H1 (cell line): ENCODE data around the gene TBC1D17.

ENCODE experiments used
- EGR1 ChIP-seq: IDR thresholded peaks from 2 replicates; pipeline ENCODE4 v1.6.1; 2011; ENCODE audit warnings: low read depth, low read length, borderline replicate concordance
- EZH2 ChIP-seq: fragments of 200-600 bp; sonication (generic); IDR thresholded peaks from 2 replicates; pipeline ENCODE4 v1.7.1; 2012; ENCODE audit warnings: low read depth, mild to moderate bottlenecking, moderate library complexity, low read length, inconsistent platforms; ENCODE audit not compliant: severe bottlenecking
- POLR2A ChIP-seq, 2 experiments: IDR thresholded peaks; 1 replicate in 1 of 2; 2 replicates in 1 of 2; pipeline ENCODE4 v1.6.1; 2011; ENCODE audit warnings: low read depth in 2 of 2, low read length in 2 of 2, mild to moderate bottlenecking in 2 of 2; ENCODE audit errors: control extremely low read depth in 1 of 2
- RAD21 ChIP-seq, 2 experiments: IDR thresholded peaks in 1 of 2; conservative IDR thresholded peaks in 1 of 2; 2 replicates each; pipeline ENCODE4 v1.6.1; 2011; ENCODE audit warnings: low read depth in 2 of 2, low read length in 2 of 2, improper control_type of control experiment in 1 of 2, inconsistent platforms in 1 of 2, mild to moderate bottlenecking in 1 of 2, moderate library complexity in 1 of 2
- SRF ChIP-seq: IDR thresholded peaks from 2 replicates; pipeline ENCODE4 v1.6.1; 2011; ENCODE audit warnings: mild to moderate bottlenecking, low read depth, low read length, moderate library complexity
- TAF1 ChIP-seq: IDR thresholded peaks from 2 replicates; pipeline ENCODE4 v1.6.1; 2011; ENCODE audit warnings: mild to moderate bottlenecking, low read depth, low read length
- TF ChIP-seq, protein P1 (sequence below): IDR thresholded peaks from 2 replicates; pipeline ENCODE4 v1.6.1; 2012; ENCODE audit warnings: low read length, inconsistent platforms
- TF ChIP-seq, protein P2 (sequence below), 3 experiments: IDR thresholded peaks; 1 replicate in 2 of 3; 2 replicates in 1 of 3; pipeline versions ENCODE4 v1.5.1 to v1.6.1; 2011; ENCODE audit warnings: low read length in 3 of 3, mild to moderate bottlenecking in 3 of 3, inconsistent platforms in 2 of 3, low read depth in 1 of 3, moderate library complexity in 1 of 3; ENCODE audit not compliant: insufficient read depth in 1 of 3; ENCODE audit errors: control extremely low read depth in 1 of 3

- TF ChIP-seq TAF1 (peak; percentile 89), EZH2 (no peak), EGR1 (peak; percentile 49; the same call in 1 of the 2 replicates), RAD21 (IDR thresholded peaks at IDR 0.05 in 1 of 2, conservative IDR thresholded peaks at IDR 0.05 in 1 of 2; ENCODE audit: low read depth in 2 of 2, low read length in 2 of 2) (no peak), SRF (peak; percentile 68), POLR2A (IDR thresholded peaks at IDR 0.05; ENCODE audit: control extremely low read depth in 1 of 2, low read depth in 2 of 2, low read length in 2 of 2) (peak; percentile 41 to 70)
- TF ChIP-seq, protein P1, sequence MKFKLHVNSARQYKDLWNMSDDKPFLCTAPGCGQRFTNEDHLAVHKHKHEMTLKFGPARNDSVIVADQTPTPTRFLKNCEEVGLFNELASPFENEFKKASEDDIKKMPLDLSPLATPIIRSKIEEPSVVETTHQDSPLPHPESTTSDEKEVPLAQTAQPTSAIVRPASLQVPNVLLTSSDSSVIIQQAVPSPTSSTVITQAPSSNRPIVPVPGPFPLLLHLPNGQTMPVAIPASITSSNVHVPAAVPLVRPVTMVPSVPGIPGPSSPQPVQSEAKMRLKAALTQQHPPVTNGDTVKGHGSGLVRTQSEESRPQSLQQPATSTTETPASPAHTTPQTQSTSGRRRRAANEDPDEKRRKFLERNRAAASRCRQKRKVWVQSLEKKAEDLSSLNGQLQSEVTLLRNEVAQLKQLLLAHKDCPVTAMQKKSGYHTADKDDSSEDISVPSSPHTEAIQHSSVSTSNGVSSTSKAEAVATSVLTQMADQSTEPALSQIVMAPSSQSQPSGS, result no peak
- TF ChIP-seq, protein P2, sequence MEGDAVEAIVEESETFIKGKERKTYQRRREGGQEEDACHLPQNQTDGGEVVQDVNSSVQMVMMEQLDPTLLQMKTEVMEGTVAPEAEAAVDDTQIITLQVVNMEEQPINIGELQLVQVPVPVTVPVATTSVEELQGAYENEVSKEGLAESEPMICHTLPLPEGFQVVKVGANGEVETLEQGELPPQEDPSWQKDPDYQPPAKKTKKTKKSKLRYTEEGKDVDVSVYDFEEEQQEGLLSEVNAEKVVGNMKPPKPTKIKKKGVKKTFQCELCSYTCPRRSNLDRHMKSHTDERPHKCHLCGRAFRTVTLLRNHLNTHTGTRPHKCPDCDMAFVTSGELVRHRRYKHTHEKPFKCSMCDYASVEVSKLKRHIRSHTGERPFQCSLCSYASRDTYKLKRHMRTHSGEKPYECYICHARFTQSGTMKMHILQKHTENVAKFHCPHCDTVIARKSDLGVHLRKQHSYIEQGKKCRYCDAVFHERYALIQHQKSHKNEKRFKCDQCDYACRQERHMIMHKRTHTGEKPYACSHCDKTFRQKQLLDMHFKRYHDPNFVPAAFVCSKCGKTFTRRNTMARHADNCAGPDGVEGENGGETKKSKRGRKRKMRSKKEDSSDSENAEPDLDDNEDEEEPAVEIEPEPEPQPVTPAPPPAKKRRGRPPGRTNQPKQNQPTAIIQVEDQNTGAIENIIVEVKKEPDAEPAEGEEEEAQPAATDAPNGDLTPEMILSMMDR (IDR thresholded peaks at IDR 0.05; ENCODE audit: control extremely low read depth in 1 of 3, insufficient read depth in 1 of 3, low read depth in 1 of 3, low read length in 3 of 3), result no peak
Observed at GRCh38 chr19:49850487-49851342, 26.8 kb upstream of the TBC1D17 start, which contains the start of gene PTOV1.
